Measurements from ENCODE around the gene RFX3.

GRCh38 chr9:3491450-3491849, 34.4 kb downstream of the RFX3 start:
- TF ChIP-seq CTCF (CRISPR knock-in tag; IDR thresholded peaks at IDR 0.05) (no peak), ZNF253 (CRISPR knock-in tag; IDR thresholded peaks at IDR 0.05; ENCODE audit: borderline replicate concordance) (no peak), MXI1 (IDR thresholded peaks at IDR 0.05; ENCODE audit: borderline replicate concordance, low read depth, low read length) (no peak)

Measured in HepG2 (cell line).